GM18526 (cell line): ENCODE measurements around the gene SLC16A12.

Experiments used
- POLR2A ChIP-seq: IDR thresholded peaks from 3 replicates; pipeline ENCODE4 v1.6.1; 2011; ENCODE audit not compliant: insufficient read length; ENCODE audit errors: extremely low read depth

SLC16A12 gene

GRCh38 chr10:89391907-89392756 lies 143.3 kb downstream of the SLC16A12 start, which contains the start of gene IFIT1:
Gene IFIT1, plus strand, starts transcription at chr10:89392623. Its CDS starts 90 bp downstream, at chr10:89392713.
- TF ChIP-seq POLR2A: peak; percentile 78

GRCh38 chr10:89390476-89391225 lies 144.7 kb downstream of the SLC16A12 start:
- no peak for TF ChIP-seq POLR2A

GRCh38 chr10:89389254-89389653 lies 146.1 kb downstream of the SLC16A12 start:
- TF ChIP-seq POLR2A: no peak

- TF ChIP-seq POLR2A: no peak
Measured at GRCh38 chr10:89388806-89389205, 146.6 kb downstream of the SLC16A12 start.

- TF ChIP-seq POLR2A: no peak
Measured at GRCh38 chr10:89384474-89385340, 150.7 kb downstream of the SLC16A12 start.

- no peak for TF ChIP-seq POLR2A
Measured at GRCh38 chr10:89382757-89383156, 152.6 kb downstream of the SLC16A12 start.
